SJCRH30 (cell line): ENCODE measurements around the gene ZNF462. TPM values are rescaled to one million over a fixed set of nuclear protein-coding genes. Genes with fewer than 3 reads are reported as not detected.
"Not testable (repeated sequence)": the region's sequence is repeated elsewhere in the genome, so short reads cannot be mapped to it uniquely, and the experiment has no call there.

Experiments used
- DNase-seq, 2 experiments: peaks; one replicate each; pipeline ENCODE4 v3.0.0-alpha.2; 2015 to 2020
- H3K27ac ChIP-seq: fragments of 250-450 bp; sonication (Bioruptor Pico); 2 replicates; pipeline ENCODE4 v1.5.1; 2020; ENCODE audit warnings: mild to moderate bottlenecking, moderate library complexity
- H3K27me3 ChIP-seq: fragments of 250-450 bp; sonication (Bioruptor Pico); 2 replicates; pipeline ENCODE4 v1.5.1; 2020; ENCODE audit warnings: mild to moderate bottlenecking, moderate library complexity
- H3K36me3 ChIP-seq: fragments of 250-450 bp; sonication (Bioruptor Pico); 2 replicates; pipeline ENCODE4 v1.5.1; 2020; ENCODE audit warnings: mild to moderate bottlenecking, moderate library complexity
- H3K4me1 ChIP-seq: fragments of 250-450 bp; sonication (Bioruptor Pico); 2 replicates; pipeline ENCODE4 v1.5.1; 2020; ENCODE audit warnings: mild to moderate bottlenecking, moderate library complexity
- H3K4me3 ChIP-seq: fragments of 250-450 bp; sonication (Bioruptor Pico); 2 replicates; pipeline ENCODE4 v1.5.1; 2020; ENCODE audit warnings: mild to moderate bottlenecking, moderate library complexity
- H3K9me3 ChIP-seq: fragments of 250-450 bp; sonication (Bioruptor Pico); replicated peaks from 2 replicates; pipeline ENCODE4 v1.5.1; 2020; ENCODE audit warnings: mild to moderate bottlenecking, moderate library complexity
- total RNA-seq: library from RNA; depleted of rRNA; stranded (reverse); fragments of >200 nt; shearing (Covaris generic); gene quantifications from 2 replicates; pipeline ENCODE4 v1.2.3, GENCODE V29; 2014

ZNF462 gene
- total RNA-seq, 1 experiment from 2014 or later, result 26.8 TPM

DNA sequence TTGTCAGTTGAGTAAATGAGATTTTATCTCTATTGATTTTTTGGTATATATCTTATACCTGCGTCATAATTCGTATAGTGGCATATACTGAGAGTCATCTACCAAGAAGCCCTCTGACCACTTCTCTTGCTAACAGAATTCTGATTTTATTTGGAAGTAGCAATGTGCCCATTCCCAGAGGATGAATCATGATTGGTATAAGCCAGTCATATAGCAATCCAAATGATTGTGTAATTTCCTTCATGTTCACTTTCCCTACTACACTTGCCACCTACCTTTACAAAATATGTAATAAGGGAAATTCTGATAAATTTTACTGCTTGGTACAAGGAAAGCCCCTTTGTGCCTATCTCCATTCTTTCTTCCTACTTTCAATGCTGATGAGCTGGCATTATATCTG is 16.1 kb upstream of the ZNF462 start:
- Histone ChIP-seq H3K4me1 (peaks cover 5% of the 10 kb centered on the region; the same call in 1 of the 2 replicates), H3K36me3 (no peaks in the 10 kb centered on the region), H3K27me3 (no peaks in the 10 kb centered on the region), H3K27ac (no peak overlapping the region), H3K4me3 (no peak overlapping the region), H3K9me3 (no peaks in the 10 kb centered on the region)
- no peak for DNase-seq

- H3K27ac ChIP-seq, H3K9me3 ChIP-seq, DNase-seq, H3K4me1 ChIP-seq, H3K36me3 ChIP-seq, H3K4me3 ChIP-seq, H3K27me3 ChIP-seq: not testable (repeated sequence)
Measured at GRCh38 chr9:106851640-106852039, 11.3 kb upstream of the ZNF462 start.

- Histone ChIP-seq H3K9me3 (no peaks in the 10 kb centered on the region), H3K36me3 (no peaks in the 10 kb centered on the region), H3K4me1 (no peaks in the 10 kb centered on the region), H3K27ac (no peak overlapping the region), H3K27me3 (no peaks in the 10 kb centered on the region), H3K4me3 (no peak overlapping the region)
- DNase-seq, result no peak
Measured at GRCh38 chr9:106857811-106858470, 5.0 kb upstream of the ZNF462 start.

- no peaks in the 10 kb centered on the region for H3K4me1 ChIP-seq
- no peak overlapping the region for H3K27ac ChIP-seq
- no peak for DNase-seq
- no peaks in the 10 kb centered on the region for H3K9me3 ChIP-seq
- no peak overlapping the region for H3K4me3 ChIP-seq
- H3K36me3 ChIP-seq, result no peaks in the 10 kb centered on the region
- H3K27me3 ChIP-seq, result no peaks in the 10 kb centered on the region
Measured at GRCh38 chr9:106859957-106860720, 2.8 kb upstream of the ZNF462 start.

- Histone ChIP-seq H3K27me3 (no peaks in the 10 kb centered on the region), H3K36me3 (no peaks in the 10 kb centered on the region), H3K4me3 (no peak overlapping the region), H3K27ac (no peak overlapping the region), H3K9me3 (no peaks in the 10 kb centered on the region), H3K4me1 (no peaks in the 10 kb centered on the region)
- no peak for DNase-seq
Measured at GRCh38 chr9:106860721-106861639, 2.0 kb upstream of the ZNF462 start.

DNA sequence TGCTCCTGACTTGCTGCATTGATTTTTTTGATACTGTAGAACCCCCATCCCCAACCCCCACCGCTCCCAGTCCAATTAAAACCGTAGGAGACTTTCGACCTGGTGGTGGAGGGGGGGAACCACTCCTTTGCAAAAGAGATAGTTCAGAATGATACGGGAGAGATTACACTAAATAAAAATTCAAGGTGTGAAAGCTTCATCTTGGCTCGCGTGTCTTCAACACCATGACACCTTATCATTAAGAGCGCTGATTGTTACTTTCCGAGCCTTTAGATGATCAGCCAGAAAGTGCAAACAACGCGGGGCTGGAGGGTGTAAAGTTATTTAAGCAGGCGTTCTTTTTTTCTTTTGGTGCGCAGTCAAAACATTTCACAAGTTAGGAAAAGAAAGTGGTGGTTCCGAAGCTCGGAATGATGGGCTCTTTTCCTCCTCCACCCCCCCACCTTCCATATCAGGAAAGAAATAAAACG is 1.3 kb upstream of the ZNF462 start:
- H3K9me3 ChIP-seq, result no peaks in the 10 kb centered on the region
- H3K27ac ChIP-seq, result no peak overlapping the region; the same call in 1 of the 2 replicates
- peak overlapping the region; percentile 75 for H3K4me3 ChIP-seq
- peaks cover 2% of the 10 kb centered on the region; the same call in 1 of the 2 replicates for H3K36me3 ChIP-seq
- H3K27me3 ChIP-seq, result no peaks in the 10 kb centered on the region
- H3K4me1 ChIP-seq, result no peaks in the 10 kb centered on the region
- DNase-seq, result no peak

DNA sequence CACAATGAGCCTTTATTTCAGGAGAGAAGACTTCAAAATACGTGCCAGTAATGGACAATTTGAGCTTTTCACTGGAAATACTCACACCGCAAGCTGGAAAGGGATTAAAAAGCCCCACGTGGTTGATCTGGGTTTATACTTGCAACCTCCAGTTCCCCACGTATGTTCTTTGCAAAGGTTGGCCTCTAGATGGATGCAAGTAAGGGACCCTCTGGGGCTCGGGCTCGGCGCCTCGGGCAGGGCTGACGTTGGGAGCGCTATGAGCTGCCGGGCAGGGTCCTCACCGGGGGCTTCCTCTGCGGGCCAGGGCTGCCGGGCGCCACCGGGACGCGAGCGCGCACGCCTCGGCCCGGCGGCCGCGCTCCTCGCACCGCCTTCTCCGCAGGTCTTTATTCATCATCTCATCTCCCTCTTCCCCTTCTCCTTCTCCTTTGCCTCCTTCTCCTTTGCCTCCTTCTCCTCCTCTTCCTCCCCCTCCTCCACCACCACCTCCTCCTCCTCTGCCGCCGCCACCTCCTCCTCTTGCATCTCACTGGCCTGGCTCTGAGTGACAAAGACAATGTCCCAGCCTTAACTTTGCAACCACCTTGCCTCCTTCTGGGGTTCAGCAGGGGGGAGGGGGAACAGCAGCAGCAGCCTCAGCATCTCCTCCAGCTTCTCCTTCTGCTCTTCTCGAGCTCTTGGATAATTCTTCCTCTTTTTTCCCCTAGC is 701 bp upstream of the ZNF462 start:
- H3K27me3 ChIP-seq, result no peaks in the 10 kb centered on the region
- peaks cover 2% of the 10 kb centered on the region; the same call in 1 of the 2 replicates for H3K36me3 ChIP-seq
- H3K9me3 ChIP-seq, result no peaks in the 10 kb centered on the region
- DNase-seq, result peak; percentile 60 to 67
- H3K4me1 ChIP-seq, result no peaks in the 10 kb centered on the region
- H3K4me3 ChIP-seq, result peak overlapping the region; percentile 75
- H3K27ac ChIP-seq, result peak overlapping the region; percentile 83

- no peaks in the 10 kb centered on the region for H3K27me3 ChIP-seq
- peak overlapping the region; percentile 83 for H3K27ac ChIP-seq
- H3K4me3 ChIP-seq, result peak overlapping the region; percentile 75
- DNase-seq, result peak; percentile 34 to 64
- peaks cover 2% of the 10 kb centered on the region; the same call in 1 of the 2 replicates for H3K36me3 ChIP-seq
- no peaks in the 10 kb centered on the region for H3K9me3 ChIP-seq
- H3K4me1 ChIP-seq, result no peaks in the 10 kb centered on the region
Measured at GRCh38 chr9:106864373-106865143, 1.6 kb downstream of the ZNF462 start.

- H3K36me3 ChIP-seq, result peaks cover 2% of the 10 kb centered on the region; the same call in 1 of the 2 replicates
- no peaks in the 10 kb centered on the region for H3K27me3 ChIP-seq
- H3K27ac ChIP-seq, result no peak overlapping the region
- DNase-seq, result no peak
- no peaks in the 10 kb centered on the region for H3K4me1 ChIP-seq
- no peak overlapping the region for H3K4me3 ChIP-seq
- no peaks in the 10 kb centered on the region for H3K9me3 ChIP-seq
Measured at GRCh38 chr9:106866243-106866642, 3.3 kb downstream of the ZNF462 start.

DNA sequence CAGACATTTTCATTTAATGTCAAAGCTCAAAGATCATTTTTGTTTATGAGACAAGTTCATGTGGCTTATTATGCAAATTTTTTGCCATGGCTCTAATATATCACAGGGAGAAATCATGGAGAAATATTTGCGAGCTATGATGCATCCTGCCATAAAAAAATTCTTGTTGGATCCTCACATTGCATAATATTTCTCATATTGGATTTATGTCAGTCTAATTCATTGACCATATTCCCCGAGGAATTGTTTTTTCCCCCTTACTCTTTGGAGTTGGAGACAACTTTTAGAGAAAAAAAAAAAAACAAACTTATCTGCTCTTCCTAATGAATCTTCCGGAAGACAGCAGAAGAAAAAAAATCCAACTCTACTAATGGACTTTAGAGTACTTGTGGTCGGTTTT is 4.3 kb downstream of the ZNF462 start:
- H3K27ac ChIP-seq, result no peak overlapping the region
- H3K36me3 ChIP-seq, result peaks cover 2% of the 10 kb centered on the region; the same call in 1 of the 2 replicates
- H3K4me1 ChIP-seq, result no peaks in the 10 kb centered on the region
- H3K9me3 ChIP-seq, result no peaks in the 10 kb centered on the region
- no peak for DNase-seq
- no peak overlapping the region for H3K4me3 ChIP-seq
- no peaks in the 10 kb centered on the region for H3K27me3 ChIP-seq

DNA sequence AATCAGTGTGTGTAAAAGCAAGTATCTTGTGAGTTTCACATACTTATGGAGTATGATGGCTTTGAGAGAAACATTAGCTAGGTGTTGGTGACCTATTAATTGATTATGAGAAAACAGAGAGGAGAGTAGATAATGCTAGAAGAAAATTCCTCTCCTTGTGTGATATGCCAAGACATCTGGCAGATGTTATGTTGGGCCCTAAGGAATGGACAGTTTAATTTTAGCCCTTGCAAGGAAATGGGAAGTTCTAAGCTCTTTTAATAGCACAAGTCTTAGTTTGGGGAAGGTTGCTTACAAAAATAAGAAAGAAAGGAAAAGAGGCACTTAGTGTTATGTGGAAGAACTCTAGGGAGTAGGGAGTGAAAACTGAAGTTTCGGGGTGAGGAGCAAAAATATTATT is 5.1 kb downstream of the ZNF462 start:
- no peaks in the 10 kb centered on the region for H3K9me3 ChIP-seq
- no peak for DNase-seq
- H3K4me1 ChIP-seq, result no peaks in the 10 kb centered on the region
- H3K4me3 ChIP-seq, result no peak overlapping the region
- peaks cover 2% of the 10 kb centered on the region; the same call in 1 of the 2 replicates for H3K36me3 ChIP-seq
- no peak overlapping the region for H3K27ac ChIP-seq
- no peaks in the 10 kb centered on the region for H3K27me3 ChIP-seq

DNA sequence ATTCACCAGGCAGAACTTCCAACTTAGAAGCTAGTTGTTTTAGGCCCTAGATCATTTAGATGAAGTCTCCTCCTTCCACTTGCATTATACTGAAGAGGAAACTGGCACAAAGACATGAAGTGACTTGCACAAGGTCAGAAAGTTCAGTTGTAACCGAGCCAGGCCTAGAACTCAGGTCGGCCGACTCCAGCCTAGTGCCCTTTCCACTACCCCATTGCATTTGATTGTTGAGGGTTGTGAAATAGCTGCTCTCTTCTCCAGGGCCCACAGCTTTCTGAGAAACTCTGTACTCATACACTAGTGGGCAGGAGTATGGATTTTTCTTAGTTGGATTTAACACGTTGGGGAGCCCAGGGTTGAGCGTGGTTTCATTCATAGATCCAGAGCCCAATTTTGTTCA is 5.6 kb downstream of the ZNF462 start:
- Histone ChIP-seq H3K4me3 (no peak overlapping the region), H3K27ac (no peak overlapping the region), H3K36me3 (peaks cover 2% of the 10 kb centered on the region; the same call in 1 of the 2 replicates), H3K9me3 (no peaks in the 10 kb centered on the region), H3K27me3 (no peaks in the 10 kb centered on the region), H3K4me1 (peaks cover under 1% of the 10 kb centered on the region; the same call in 1 of the 2 replicates)
- DNase-seq, result no peak

DNA sequence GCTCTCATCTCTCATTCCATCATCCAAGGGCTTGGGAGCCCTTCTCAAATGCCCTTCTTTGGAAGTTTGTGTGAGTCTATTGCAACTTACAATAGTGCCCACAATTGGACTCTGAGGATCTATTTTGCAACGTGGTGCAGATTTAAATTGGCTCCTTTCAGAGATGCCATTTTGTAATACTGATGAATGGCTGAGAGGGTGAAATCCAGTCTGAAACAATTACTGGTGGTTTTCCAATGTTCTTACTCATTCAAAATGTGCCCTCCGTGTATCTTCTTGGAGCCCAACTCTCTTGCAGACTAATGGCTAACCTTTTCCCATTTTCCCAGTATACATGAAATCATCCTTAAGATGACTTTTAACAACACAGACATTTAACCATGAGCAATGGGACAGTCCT is 6.1 kb downstream of the ZNF462 start:
- DNase-seq, result no peak
- Histone ChIP-seq H3K27me3 (no peaks in the 10 kb centered on the region), H3K27ac (no peak overlapping the region), H3K4me3 (no peak overlapping the region), H3K36me3 (peaks cover 2% of the 10 kb centered on the region; the same call in 1 of the 2 replicates), H3K9me3 (no peaks in the 10 kb centered on the region), H3K4me1 (peaks cover 5% of the 10 kb centered on the region)
